Smooth muscle cell (in vitro differentiated cells): ENCODE data around the gene MYO7A. TPM values are rescaled to one million over a fixed set of nuclear protein-coding genes. Genes with fewer than 3 reads are reported as not detected.

ENCODE experiments used
- DNase-seq: peaks from one replicate; lab custom pipeline; 2025; ENCODE audit not compliant: unreplicated experiment; lab: John Stamatoyannopoulos, UW
- H2AFZ ChIP-seq: fragments of 200-600 bp; sonication (generic); 2 replicates; pipeline ENCODE4 v1.6.0; 2016; ENCODE audit warnings: antibody characterized with exemption, low read depth, mild to moderate bottlenecking
- H3F3A ChIP-seq: fragments of 200-600 bp; sonication (generic); 2 replicates; pipeline ENCODE4 v1.6.0; 2017; ENCODE audit warnings: antibody characterized with exemption, low read depth
- H3K27ac ChIP-seq: fragments of 200-600 bp; sonication (generic); 2 replicates; pipeline ENCODE4 v1.5.1; 2016; ENCODE audit warnings: low read depth, mild to moderate bottlenecking
- H3K27me3 ChIP-seq: fragments of 200-600 bp; sonication (generic); 2 replicates; pipeline ENCODE4 v1.6.1; 2016; ENCODE audit warnings: low read depth, mild to moderate bottlenecking
- H3K36me3 ChIP-seq: fragments of 200-600 bp; sonication (generic); 2 replicates; pipeline ENCODE4 v1.5.1; 2016; ENCODE audit warnings: low read depth
- H3K4me1 ChIP-seq: fragments of 200-600 bp; sonication (generic); 2 replicates; pipeline ENCODE4 v1.5.1; 2016; ENCODE audit warnings: low read depth
- H3K4me2 ChIP-seq: fragments of 200-600 bp; sonication (generic); 2 replicates; pipeline ENCODE4 v1.6.0; 2016; ENCODE audit warnings: mild to moderate bottlenecking
- H3K4me3 ChIP-seq: fragments of 200-600 bp; sonication (generic); 2 replicates; pipeline ENCODE4 v1.5.1; 2016; ENCODE audit warnings: mild to moderate bottlenecking
- H3K79me2 ChIP-seq: fragments of 200-600 bp; sonication (generic); 2 replicates; pipeline ENCODE4 v1.6.0; 2016; ENCODE audit warnings: low read depth, mild to moderate bottlenecking
- H3K9ac ChIP-seq: fragments of 200-600 bp; sonication (generic); 2 replicates; pipeline ENCODE4 v1.6.0; 2016; ENCODE audit warnings: low read depth
- H3K9me3 ChIP-seq: fragments of 200-600 bp; sonication (generic); replicated peaks from 2 replicates; pipeline ENCODE4 v1.5.1; 2016; ENCODE audit warnings: low read depth
- H4K20me1 ChIP-seq: fragments of 200-600 bp; sonication (generic); 2 replicates; pipeline ENCODE4 v1.6.0; 2016; ENCODE audit warnings: low read depth
- WGBS: methylation state at CpG from one replicate; pipeline ENCODE4 v1.1.7; 2016; ENCODE audit warnings: low lambda C conversion rate; 5-methylcytosine and 5-hydroxymethylcytosine counted together
- polyA plus RNA-seq: library from polyadenylated mRNA; unstranded; fragments of >200 nt; fragmentation: Nextera tagmentation; extraction: Ambion mirVana; gene quantifications from 2 replicates; pipeline ENCODE4 v1.2.1, GENCODE V29; 2016
- total RNA-seq: library from RNA; depleted of rRNA; stranded (reverse); fragments of >200 nt; gene quantifications from 2 replicates; pipeline ENCODE4 v1.2.3, GENCODE V29; 2014
- TF ChIP-seq, protein P1 (sequence below): fragments of 200-600 bp; sonication (generic); IDR thresholded peaks from 2 replicates; pipeline ENCODE4 v1.5.1; 2017; ENCODE audit warnings: borderline replicate concordance, mild to moderate bottlenecking, antibody characterized with exemption; ENCODE audit not compliant: insufficient read depth, poor library complexity, severe bottlenecking

Gene MYO7A
- total and polyA plus RNA-seq, 2 experiments from 2014 or later, result 0.08 to 0.18 TPM

- Histone ChIP-seq H3K4me1 (no peaks in the 10 kb centered on the region), H3K79me2 (no peaks in the 10 kb centered on the region), H3K9ac (no peak overlapping the region), H3K36me3 (no peaks in the 10 kb centered on the region), H3F3A (no peaks in the 10 kb centered on the region), H3K4me3 (no peak overlapping the region), H3K27ac (no peak overlapping the region), H4K20me1 (no peaks in the 10 kb centered on the region), H3K4me2 (no peak overlapping the region), H3K27me3 (no peaks in the 10 kb centered on the region), H3K9me3 (no peaks in the 10 kb centered on the region), H2AFZ (no peak overlapping the region)
- no peak for DNase-seq
- TF ChIP-seq, protein P1, sequence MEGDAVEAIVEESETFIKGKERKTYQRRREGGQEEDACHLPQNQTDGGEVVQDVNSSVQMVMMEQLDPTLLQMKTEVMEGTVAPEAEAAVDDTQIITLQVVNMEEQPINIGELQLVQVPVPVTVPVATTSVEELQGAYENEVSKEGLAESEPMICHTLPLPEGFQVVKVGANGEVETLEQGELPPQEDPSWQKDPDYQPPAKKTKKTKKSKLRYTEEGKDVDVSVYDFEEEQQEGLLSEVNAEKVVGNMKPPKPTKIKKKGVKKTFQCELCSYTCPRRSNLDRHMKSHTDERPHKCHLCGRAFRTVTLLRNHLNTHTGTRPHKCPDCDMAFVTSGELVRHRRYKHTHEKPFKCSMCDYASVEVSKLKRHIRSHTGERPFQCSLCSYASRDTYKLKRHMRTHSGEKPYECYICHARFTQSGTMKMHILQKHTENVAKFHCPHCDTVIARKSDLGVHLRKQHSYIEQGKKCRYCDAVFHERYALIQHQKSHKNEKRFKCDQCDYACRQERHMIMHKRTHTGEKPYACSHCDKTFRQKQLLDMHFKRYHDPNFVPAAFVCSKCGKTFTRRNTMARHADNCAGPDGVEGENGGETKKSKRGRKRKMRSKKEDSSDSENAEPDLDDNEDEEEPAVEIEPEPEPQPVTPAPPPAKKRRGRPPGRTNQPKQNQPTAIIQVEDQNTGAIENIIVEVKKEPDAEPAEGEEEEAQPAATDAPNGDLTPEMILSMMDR, result no peak
- WGBS, result 88% methylated on average over 1 of the region's 1 CpG
Measured at GRCh38 chr11:77253690-77254089, 125.6 kb downstream of the MYO7A start.

DNA sequence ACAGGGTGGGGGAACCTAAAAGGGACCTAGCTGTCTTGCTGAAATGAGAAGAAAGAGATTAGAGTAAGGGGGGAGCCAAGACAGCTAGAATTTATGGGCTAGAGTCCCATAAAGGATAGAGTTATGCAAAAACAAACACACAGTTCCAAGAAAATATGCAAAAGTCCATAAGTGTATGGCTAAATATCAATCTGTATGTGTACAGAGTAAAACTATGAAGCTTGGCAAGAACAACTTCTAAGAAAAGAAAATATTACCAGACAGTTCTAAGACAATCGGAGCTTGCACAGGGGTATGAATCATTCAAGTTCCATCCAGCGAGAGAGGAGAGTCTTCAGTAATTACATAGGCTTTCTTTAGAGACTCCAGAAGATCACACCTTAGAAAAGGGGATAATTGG, 131.6 kb downstream of the MYO7A start:
- 50% methylated on average over 2 of the region's 2 CpGs for WGBS
- TF ChIP-seq, protein P1, result no peak
- H3F3A ChIP-seq, result no peaks in the 10 kb centered on the region
- no peak overlapping the region for H3K4me2 ChIP-seq
- no peak overlapping the region for H3K4me3 ChIP-seq
- H3K36me3 ChIP-seq, result no peaks in the 10 kb centered on the region
- no peak overlapping the region for H3K9ac ChIP-seq
- no peaks in the 10 kb centered on the region for H3K79me2 ChIP-seq
- peaks cover 6% of the 10 kb centered on the region for H3K9me3 ChIP-seq
- H3K27me3 ChIP-seq, result no peaks in the 10 kb centered on the region
- DNase-seq, result no peak
- no peak overlapping the region for H2AFZ ChIP-seq
- no peaks in the 10 kb centered on the region for H4K20me1 ChIP-seq
- no peak overlapping the region for H3K27ac ChIP-seq
- H3K4me1 ChIP-seq, result no peaks in the 10 kb centered on the region

GRCh38 chr11:77262803-77263202, 134.8 kb downstream of the MYO7A start:
- H3K9ac ChIP-seq, result no peak overlapping the region
- peaks cover 6% of the 10 kb centered on the region for H3K9me3 ChIP-seq
- no peaks in the 10 kb centered on the region for H3K4me1 ChIP-seq
- no peaks in the 10 kb centered on the region for H3K36me3 ChIP-seq
- no peak overlapping the region for H3K4me3 ChIP-seq
- no peak overlapping the region for H3K4me2 ChIP-seq
- no peaks in the 10 kb centered on the region for H3K27me3 ChIP-seq
- TF ChIP-seq, protein P1, result no peak
- H3K27ac ChIP-seq, result no peak overlapping the region
- H2AFZ ChIP-seq, result no peak overlapping the region
- no peaks in the 10 kb centered on the region for H4K20me1 ChIP-seq
- no peaks in the 10 kb centered on the region for H3F3A ChIP-seq
- no peaks in the 10 kb centered on the region for H3K79me2 ChIP-seq
- no peak for DNase-seq

Other genes with a start within 250 kb of the MYO7A start
- gene B3GNT6, start 93.8 kb upstream of the MYO7A start, total RNA-seq, result 0.13 TPM in 1 of 2 replicates, not detected in the other
- gene B3GNT6, start 93.8 kb upstream of the MYO7A start, polyA plus RNA-seq, result 0.11 TPM in 1 of 2 replicates, not detected in the other
- gene CAPN5, start 61.3 kb upstream of the MYO7A start, total RNA-seq, result 9.4 and 15.5 TPM in 2 replicates
- gene CAPN5, start 61.3 kb upstream of the MYO7A start, polyA plus RNA-seq, result 23.1 and 23.2 TPM in 2 replicates
- gene OMP, start 25.4 kb upstream of the MYO7A start, total RNA-seq, result 2.1 TPM in 1 of 2 replicates, not detected in the other
- not detected in 2 replicates for gene OMP, start 25.4 kb upstream of the MYO7A start, polyA plus RNA-seq
- not detected in 2 replicates for gene GDPD4, start 173.4 kb downstream of the MYO7A start, total RNA-seq
- not detected in 2 replicates for gene GDPD4, start 173.4 kb downstream of the MYO7A start, polyA plus RNA-seq